ENCODE data around the gene AGK. TPM values are rescaled to one million over a fixed set of nuclear protein-coding genes. Genes with fewer than 3 reads are reported as not detected.

Gene AGK
- total and polyA plus RNA-seq, 2 donors (not counting 1 experiment from before 2014, with no cell fraction given) = 12.8 to 26.1 TPM

- Histone ChIP-seq H3K79me2 (ENCODE audit: control insufficient read depth, insufficient read depth, low read length) (no peaks in the 10 kb centered on the region), H3K27me3 (replicated peaks in 1 of 4; ENCODE audit: control extremely low read depth in 1 of 4, control insufficient read depth in 3 of 4, insufficient read depth in 4 of 4, low read length in 3 of 4) (no peaks in the 10 kb centered on the region), H3K4me3 (ENCODE audit: control extremely low read depth in 1 of 5, extremely low read depth in 1 of 5, insufficient read depth in 1 of 5, low read depth in 2 of 5, low read length in 4 of 5) (no peak overlapping the region), H2AFZ (ENCODE audit: insufficient read depth, low read depth, low read length, poor library complexity, severe bottlenecking) (no peak overlapping the region), H3K9ac (ENCODE audit: low read length) (no peak overlapping the region), H3K36me3 (replicated peaks in 1 of 2; ENCODE audit: control extremely low read depth in 1 of 2, control insufficient read depth in 1 of 2, extremely low read depth in 1 of 2, insufficient read depth in 2 of 2, low read length in 1 of 2) (no peaks in the 10 kb centered on the region), H3K4me1 (ENCODE audit: control insufficient read depth in 2 of 2, insufficient read depth in 2 of 2, low read length in 2 of 2) (no peaks in the 10 kb centered on the region), H3K4me2 (replicated peaks; ENCODE audit: low read depth, low read length, poor library complexity, severe bottlenecking) (no peak overlapping the region), H4K20me1 (ENCODE audit: control insufficient read depth, insufficient read depth, low read length, poor library complexity, severe bottlenecking) (no peaks in the 10 kb centered on the region), H3K9me3 (ENCODE audit: control extremely low read depth in 1 of 3, control insufficient read depth in 2 of 3, insufficient read depth in 1 of 3, low read length in 2 of 3) (no peaks in the 10 kb centered on the region), H3K27ac (ENCODE audit: low read length in 2 of 2) (no peak overlapping the region)
- DNase-seq = no peak
- Mint-ChIP-seq H3K27ac (no peak overlapping the region), H3K4me3 (no peak overlapping the region), H3K9me3 (ENCODE audit: insufficient read depth) (no peaks in the 10 kb centered on the region), H3K4me1 (no peaks in the 10 kb centered on the region), H3K27me3 (no peaks in the 10 kb centered on the region)
- intact Hi-C loops (cut with micrococcal nuclease) = no loop called here
- ChIA-PET CTCF (interaction anchor here (0.9 kb wide), 1 partner anchor 123 kb away, joined by 3 read pairs; no protein-coding TSS in a partner anchor), POLR2A (no interaction called here)
- WGBS (ENCODE audit: insufficient coverage) = 86% methylated on average over 4 of the region's 4 CpGs
- TF ChIP-seq CTCF (IDR thresholded peaks at IDR 0.05) (no peak), EZH2 (IDR thresholded peaks at IDR 0.05; ENCODE audit: borderline replicate concordance, insufficient read depth, low read depth, low read length, poor library complexity, severe bottlenecking) (no peak)
- ATAC-seq (ENCODE audit: low read depth) = no peak
These were observed 35.7 kb downstream of the AGK start for GRCh38 chr7:141586878-141587277.

DNA sequence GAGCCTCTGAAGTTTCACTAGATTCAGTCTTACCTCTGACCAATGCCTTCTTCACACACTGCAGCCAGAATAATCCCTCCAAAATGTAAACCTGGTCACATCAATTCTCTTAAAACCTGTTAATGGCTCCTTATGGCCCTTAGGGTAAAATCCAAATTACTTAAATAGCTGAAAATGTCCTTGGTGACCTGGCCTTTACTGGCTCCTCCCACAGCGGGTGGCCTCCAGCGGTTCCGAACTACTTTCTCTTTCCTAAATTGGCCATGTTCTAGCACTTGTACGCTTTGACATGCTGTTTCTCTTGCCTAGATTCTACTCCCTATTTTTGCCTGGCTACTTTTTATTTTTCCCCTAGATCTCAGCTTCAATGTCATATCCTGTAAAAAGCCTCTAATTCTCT, 36.1 kb downstream of the AGK start:
- no peak for ATAC-seq (ENCODE audit: low read depth)
- Histone ChIP-seq H3K27me3 (replicated peaks in 1 of 4; ENCODE audit: control extremely low read depth in 1 of 4, control insufficient read depth in 3 of 4, insufficient read depth in 4 of 4, low read length in 3 of 4) (no peaks in the 10 kb centered on the region), H3K9ac (ENCODE audit: low read length) (no peak overlapping the region), H3K4me1 (ENCODE audit: control insufficient read depth in 2 of 2, insufficient read depth in 2 of 2, low read length in 2 of 2) (no peaks in the 10 kb centered on the region), H3K27ac (ENCODE audit: low read length in 2 of 2) (no peak overlapping the region), H3K4me2 (replicated peaks; ENCODE audit: low read depth, low read length, poor library complexity, severe bottlenecking) (no peak overlapping the region), H3K9me3 (ENCODE audit: control extremely low read depth in 1 of 3, control insufficient read depth in 2 of 3, insufficient read depth in 1 of 3, low read length in 2 of 3) (no peaks in the 10 kb centered on the region), H3K79me2 (ENCODE audit: control insufficient read depth, insufficient read depth, low read length) (no peaks in the 10 kb centered on the region), H2AFZ (ENCODE audit: insufficient read depth, low read depth, low read length, poor library complexity, severe bottlenecking) (no peak overlapping the region), H3K4me3 (ENCODE audit: control extremely low read depth in 1 of 5, extremely low read depth in 1 of 5, insufficient read depth in 1 of 5, low read depth in 2 of 5, low read length in 4 of 5) (no peak overlapping the region), H3K36me3 (replicated peaks in 1 of 2; ENCODE audit: control extremely low read depth in 1 of 2, control insufficient read depth in 1 of 2, extremely low read depth in 1 of 2, insufficient read depth in 2 of 2, low read length in 1 of 2) (no peaks in the 10 kb centered on the region), H4K20me1 (ENCODE audit: control insufficient read depth, insufficient read depth, low read length, poor library complexity, severe bottlenecking) (no peaks in the 10 kb centered on the region)
- ChIA-PET CTCF (interaction anchor here (0.9 to 1.0 kb wide), 2 partner anchors 9 to 123 kb away, joined by 3 read pairs; no protein-coding TSS in a partner anchor), POLR2A (no interaction called here)
- intact Hi-C loops (cut with micrococcal nuclease) = no loop called here
- TF ChIP-seq CTCF (IDR thresholded peaks at IDR 0.05) (no peak), EZH2 (IDR thresholded peaks at IDR 0.05; ENCODE audit: borderline replicate concordance, insufficient read depth, low read depth, low read length, poor library complexity, severe bottlenecking) (no peak)
- H3K27ac Mint-ChIP-seq = no peak overlapping the region
- no peaks in the 10 kb centered on the region for H3K9me3 Mint-ChIP-seq (ENCODE audit: insufficient read depth)
- H3K27me3 Mint-ChIP-seq = no peaks in the 10 kb centered on the region
- WGBS (ENCODE audit: insufficient coverage) = 97% methylated on average over 4 of the region's 4 CpGs
- H3K4me1 Mint-ChIP-seq = no peaks in the 10 kb centered on the region
- H3K4me3 Mint-ChIP-seq = no peak overlapping the region
- no peak for DNase-seq
